HuH-7 (cell line): Measurements from ENCODE around the gene MAGI1.
"Not testable (repeated sequence)": the region's sequence is repeated elsewhere in the genome, so short reads cannot be mapped to it uniquely, and the experiment has no call there.

Source experiments
- DNase-seq: peaks from one replicate; pipeline ENCODE4 v3.0.0; 2011; ENCODE audit warnings: low spot score

The MAGI1 gene

GRCh38 chr3:66038726-66039589 lies at the start of gene MAGI1:
MAGI1 (minus strand) TSS chr3:66038918; CDS start chr3:66038308, 610 bp downstream.
- DNase-seq, result peak; percentile 64

- DNase-seq, result peak; percentile 7
These were observed 45.1 kb upstream of the MAGI1 start for GRCh38 chr3:66083784-66084213.

- no peak for DNase-seq
These were observed 44.5 kb upstream of the MAGI1 start for GRCh38 chr3:66083096-66083678.

- no peak for DNase-seq
These were observed 44.0 kb upstream of the MAGI1 start for GRCh38 chr3:66082679-66083078.

- no peak for DNase-seq
These were observed 41.4 kb upstream of the MAGI1 start for GRCh38 chr3:66080167-66080566.

- no peak for DNase-seq
These were observed 39.3 kb upstream of the MAGI1 start for GRCh38 chr3:66077973-66078372.

GRCh38 chr3:66076861-66077470 lies 38.2 kb upstream of the MAGI1 start:
- no peak for DNase-seq

- DNase-seq, result no peak
These were observed 36.6 kb upstream of the MAGI1 start for GRCh38 chr3:66075281-66075680.

GRCh38 chr3:66073464-66074141 lies 34.9 kb upstream of the MAGI1 start:
- DNase-seq, result peak; percentile 20

- DNase-seq, result no peak
These were observed 29.5 kb upstream of the MAGI1 start for GRCh38 chr3:66068255-66068654.

- no peak for DNase-seq
These were observed 28.4 kb upstream of the MAGI1 start for GRCh38 chr3:66066963-66067617.

- DNase-seq, result no peak
These were observed 16.6 kb upstream of the MAGI1 start for GRCh38 chr3:66055289-66055688.

GRCh38 chr3:66053550-66054094 lies 14.9 kb upstream of the MAGI1 start:
- no peak for DNase-seq

- no peak for DNase-seq
These were observed 14.2 kb upstream of the MAGI1 start for GRCh38 chr3:66052721-66053549.

GRCh38 chr3:66050821-66051220 lies 12.1 kb upstream of the MAGI1 start:
- no peak for DNase-seq

GRCh38 chr3:66048051-66048395 lies 9.3 kb upstream of the MAGI1 start:
- no peak for DNase-seq

- DNase-seq, result no peak
These were observed 8.8 kb upstream of the MAGI1 start for GRCh38 chr3:66047311-66048050.

- not testable (repeated sequence) for DNase-seq
These were observed 7.6 kb upstream of the MAGI1 start for GRCh38 chr3:66046321-66046720.

- DNase-seq, result no peak
These were observed 3.1 kb upstream of the MAGI1 start for GRCh38 chr3:66041828-66042227.

GRCh38 chr3:66041116-66041515 lies 2.4 kb upstream of the MAGI1 start:
- no peak for DNase-seq
